Muscle of back (tissue), 13 donors: ENCODE results near the gene KLHL10. TPM values are rescaled to one million over a fixed set of nuclear protein-coding genes. Genes with fewer than 3 reads are reported as not detected.

ENCODE experiments used
- DNase-seq, 3 donors: peaks; one replicate each; pipeline versions ENCODE4 v3.0.0 to v3.0.0-alpha.2; 2013
- long read RNA-seq, 9 donors: transcript quantifications; one replicate each; lab custom pipeline, GENCODE V29; 2026
- polyA plus RNA-seq, 10 donors: library from polyadenylated mRNA; unstranded; fragments of 120-200 nt; gene quantifications; one replicate each; pipeline ENCODE4 v1.2.1, GENCODE V29; 2013; ENCODE audit not compliant: insufficient read length in 10 of 10

The KLHL10 gene
- polyA plus RNA-seq = under 1 TPM in 4 of 10 donors, not detected in 6; 0.15 to 0.43 (median 0.18) TPM
- long read RNA-seq, donor 1 = 0 reads
- long read RNA-seq, donor 2 = 0 reads
- long read RNA-seq, donor 3 = 0 reads
- long read RNA-seq, donor 4 = 0 reads
- long read RNA-seq, donor 5 = 0 reads
- long read RNA-seq, donor 6 = 0 reads
- long read RNA-seq, donor 7 = 0 reads
- long read RNA-seq, donor 8 = 0 reads
- long read RNA-seq, donor 9 = 0 reads

GRCh38 chr17:41837761-41838538 is at the start of gene KLHL10:
TSS of gene KLHL10 (plus strand) at chr17:41837825. CDS start at chr17:41837933, 108 bp downstream.
- DNase-seq = no peak

GRCh38 chr17:41792845-41793783 is 44.5 kb upstream of the KLHL10 start:
- no peak for DNase-seq

- no peak for DNase-seq
Measured at GRCh38 chr17:41793784-41794539, 43.7 kb upstream of the KLHL10 start.

GRCh38 chr17:41794540-41794975 is 43.1 kb upstream of the KLHL10 start:
- DNase-seq = no peak

GRCh38 chr17:41796121-41796895 is 41.3 kb upstream of the KLHL10 start:
- DNase-seq = no peak

- DNase-seq = no peak
Measured at GRCh38 chr17:41797377-41797776, 40.2 kb upstream of the KLHL10 start.

- no peak for DNase-seq
Measured at GRCh38 chr17:41799366-41799765, 38.3 kb upstream of the KLHL10 start.

- no peak for DNase-seq
Measured at GRCh38 chr17:41800601-41801373, 36.8 kb upstream of the KLHL10 start.

GRCh38 chr17:41801374-41802271 is 36.0 kb upstream of the KLHL10 start:
- DNase-seq = peak; percentile 64 to 91 (median 86)

- DNase-seq = peak in 1 of 3 donors; percentile 33
Measured at GRCh38 chr17:41803049-41804020, 34.3 kb upstream of the KLHL10 start.

GRCh38 chr17:41806685-41807445 is 30.8 kb upstream of the KLHL10 start:
- DNase-seq = no peak

- no peak for DNase-seq
Measured at GRCh38 chr17:41810659-41811548, 26.7 kb upstream of the KLHL10 start.

GRCh38 chr17:41811549-41812380 is 25.9 kb upstream of the KLHL10 start, which contains the start of gene P3H4:
TSS of gene P3H4 (minus strand) at chr17:41811949. CDS start at chr17:41811915, 34 bp downstream.
- peak; percentile 78 to 98 (median 91) for DNase-seq
